Gastroesophageal sphincter (tissue), 4 donors: ENCODE measurements around the gene NKD1. TPM values are rescaled to one million over a fixed set of nuclear protein-coding genes. Genes with fewer than 3 reads are reported as not detected.

ENCODE experiments used
- ATAC-seq: fragments of 150-250 bp; one replicate; pipeline ENCODE4 v1.9.1; 2016; ENCODE audit warnings: mild to moderate bottlenecking, moderate library complexity
- H3K27ac ChIP-seq, 4 donors: fragments of 200-600 bp; sonication (generic) in 3 of 4; 1 replicate in 3 of 4; 2 replicates in 1 of 4; pipeline ENCODE4 v1.5.1; 2016 to 2019
- H3K27me3 ChIP-seq: fragments of 200-600 bp; sonication (generic); one replicate; pipeline ENCODE4 v1.5.1; 2019
- H3K36me3 ChIP-seq, 2 donors: fragments of 200-600 bp; sonication (generic); one replicate each; pipeline ENCODE4 v1.5.1; 2019; ENCODE audit warnings: control low read depth in 1 of 2
- H3K4me1 ChIP-seq, 3 donors: fragments of 200-600 bp; sonication (generic); 1 replicate in 2 of 3; 2 replicates in 1 of 3; pipeline ENCODE4 v1.5.1; 2016 to 2019; ENCODE audit warnings: control low read depth in 2 of 3
- H3K4me3 ChIP-seq, 2 donors: fragments of 200-600 bp; sonication (generic); one replicate each; pipeline ENCODE4 v1.5.1; 2019; ENCODE audit warnings: mild to moderate bottlenecking in 1 of 2, moderate library complexity in 1 of 2
- H3K9me3 ChIP-seq, 3 donors: fragments of 200-600 bp; sonication (generic); one replicate each; pipeline ENCODE4 v1.5.1; 2017 to 2019; ENCODE audit warnings: control low read depth in 2 of 3
- EP300 ChIP-seq: sonication (generic); formaldehyde crosslinking; IDR thresholded peaks from one replicate; pipeline ENCODE4 v1.6.1; 2017; ENCODE audit warnings: antibody characterized with exemption, mild to moderate bottlenecking
- POLR2A ChIP-seq, 2 donors: fragments of 450-650 bp; IDR thresholded peaks; one replicate each; pipeline ENCODE4 v1.6.1; 2017; ENCODE audit warnings: antibody characterized with exemption in 2 of 2, mild to moderate bottlenecking in 2 of 2, moderate library complexity in 1 of 2
- POLR2AphosphoS5 ChIP-seq: sonication (generic); formaldehyde crosslinking; IDR thresholded peaks from one replicate; pipeline ENCODE4 v1.6.1; 2017; ENCODE audit warnings: antibody characterized with exemption
- WGBS, 2 donors: methylation state at CpG; one replicate each; pipeline ENCODE4 v1.1.5; 2018; ENCODE audit warnings: low coverage in 1 of 2; 5-methylcytosine and 5-hydroxymethylcytosine counted together
- total RNA-seq, 4 donors: library from RNA; depleted of rRNA; stranded (reverse); fragments of >200 nt; gene quantifications; one replicate each; pipeline ENCODE4 v1.1.0, GENCODE V29; 2016
- TF ChIP-seq, protein P1 (sequence below), 4 experiments: fragments of 200-600 bp in 2 of 4; fragments of 450-650 bp in 2 of 4; sonication (generic) in 1 of 4; IDR thresholded peaks; one replicate each; pipeline ENCODE4 v1.5.1; 2017 to 2019; ENCODE audit warnings: antibody characterized with exemption in 4 of 4, mild to moderate bottlenecking in 2 of 4, moderate library complexity in 2 of 4

NKD1 gene
- total RNA-seq, 4 donors from 2014 or later, result 27.7 to 69.2 (median 48.7) TPM

DNA sequence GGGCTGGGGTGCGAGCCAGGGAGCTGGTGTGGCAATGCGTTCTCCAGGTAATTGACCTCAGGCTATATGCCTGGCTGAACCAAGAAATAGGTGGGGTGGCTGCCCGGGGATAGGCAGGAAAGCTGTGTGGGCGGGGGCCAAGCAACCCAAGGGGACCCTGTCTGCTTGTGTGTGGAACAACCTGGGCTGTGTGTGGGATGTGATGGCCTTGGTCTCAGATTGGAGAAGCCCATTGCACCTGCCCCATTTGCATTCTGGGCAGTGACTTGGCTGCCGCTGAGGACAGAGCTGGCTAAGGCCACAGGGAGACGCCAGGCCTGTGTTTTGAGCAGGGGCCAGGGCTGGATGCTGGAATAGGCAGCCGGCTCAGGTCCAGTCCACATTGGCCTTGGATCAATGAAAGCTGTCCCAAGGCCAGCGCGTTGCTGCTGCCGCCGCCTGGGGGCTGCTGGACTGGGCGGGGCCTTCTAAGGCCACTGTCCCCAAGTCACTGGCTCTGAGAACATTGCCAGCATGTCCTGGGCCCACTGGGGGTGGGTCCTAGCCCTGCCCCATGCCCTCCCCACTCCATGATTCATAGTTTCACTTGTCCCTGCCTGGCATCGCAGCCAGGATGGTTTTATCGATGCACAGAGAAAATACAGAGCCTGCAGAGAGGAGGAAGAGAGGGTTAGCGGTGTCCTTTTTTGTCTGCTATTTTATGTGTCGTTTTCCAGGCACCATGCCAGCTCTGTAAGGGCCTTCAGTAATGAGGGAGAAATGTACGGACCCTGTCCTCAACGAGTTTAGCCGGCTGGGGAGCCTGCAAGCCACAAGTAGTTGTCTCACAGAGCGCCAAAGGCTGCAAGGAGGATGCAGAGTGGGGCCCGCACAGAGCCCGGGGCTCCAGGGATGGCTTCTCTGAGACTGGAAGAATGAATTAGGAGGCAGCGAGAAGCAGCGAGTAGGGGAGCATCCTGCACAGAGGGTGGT, 43.9 kb downstream of the NKD1 start:
- H3K27ac ChIP-seq, result peak overlapping the region; percentile 4 to 79 (median 71)

DNA sequence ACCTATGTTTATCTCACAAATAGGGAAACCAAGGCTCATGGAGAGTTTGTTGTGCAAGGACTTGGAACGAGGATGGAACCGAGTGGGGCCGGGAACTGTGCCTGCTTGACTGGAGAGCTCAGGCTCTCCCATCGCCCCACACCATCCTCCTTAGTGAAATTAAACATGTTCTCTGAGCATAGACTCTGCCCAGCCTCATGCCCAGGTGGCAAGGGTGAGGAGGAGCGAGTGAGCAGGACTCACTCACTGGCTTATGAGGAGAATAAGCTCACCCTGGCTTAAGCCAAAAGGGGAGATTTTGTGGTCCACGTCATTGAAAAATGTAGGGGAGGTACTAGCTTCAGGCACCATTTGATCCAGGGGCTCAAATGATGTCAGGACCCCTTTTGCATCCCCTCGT, 44.8 kb downstream of the NKD1 start:
- 75 to 87% methylated on average over 1 to 2 of the region's 7 CpGs for WGBS, 2 donors
- H3K36me3 ChIP-seq, result no peaks in the 10 kb centered on the region
- H3K9me3 ChIP-seq, result no peaks in the 10 kb centered on the region
- no peak overlapping the region for H3K4me3 ChIP-seq
- ATAC-seq, result no peak
- no peak for TF ChIP-seq POLR2A (IDR thresholded peaks at IDR 0.05)
- no peak for TF ChIP-seq EP300
- H3K27me3 ChIP-seq, result no peaks in the 10 kb centered on the region
- peak overlapping the region in 3 of 4 donors; percentile 69 to 79 (median 73) for H3K27ac ChIP-seq
- H3K4me1 ChIP-seq, result peaks cover 4 to 84% (median 19%) of the 10 kb centered on the region in 3 donors

More for the DNA sequence above, 43.9 kb downstream of the NKD1 start:
- ATAC-seq, result peak; percentile 76
- Histone ChIP-seq H3K36me3 (no peaks in the 10 kb centered on the region), H3K4me1 (peaks cover 4 to 80% (median 19%) of the 10 kb centered on the region in 3 donors), H3K27me3 (no peaks in the 10 kb centered on the region), H3K4me3 (peak overlapping the region in 1 of 2 donors; percentile 20), H3K9me3 (no peaks in the 10 kb centered on the region)
- TF ChIP-seq EP300, result no peak
- TF ChIP-seq POLR2A (IDR thresholded peaks at IDR 0.05), result no peak
- TF ChIP-seq, protein P1, sequence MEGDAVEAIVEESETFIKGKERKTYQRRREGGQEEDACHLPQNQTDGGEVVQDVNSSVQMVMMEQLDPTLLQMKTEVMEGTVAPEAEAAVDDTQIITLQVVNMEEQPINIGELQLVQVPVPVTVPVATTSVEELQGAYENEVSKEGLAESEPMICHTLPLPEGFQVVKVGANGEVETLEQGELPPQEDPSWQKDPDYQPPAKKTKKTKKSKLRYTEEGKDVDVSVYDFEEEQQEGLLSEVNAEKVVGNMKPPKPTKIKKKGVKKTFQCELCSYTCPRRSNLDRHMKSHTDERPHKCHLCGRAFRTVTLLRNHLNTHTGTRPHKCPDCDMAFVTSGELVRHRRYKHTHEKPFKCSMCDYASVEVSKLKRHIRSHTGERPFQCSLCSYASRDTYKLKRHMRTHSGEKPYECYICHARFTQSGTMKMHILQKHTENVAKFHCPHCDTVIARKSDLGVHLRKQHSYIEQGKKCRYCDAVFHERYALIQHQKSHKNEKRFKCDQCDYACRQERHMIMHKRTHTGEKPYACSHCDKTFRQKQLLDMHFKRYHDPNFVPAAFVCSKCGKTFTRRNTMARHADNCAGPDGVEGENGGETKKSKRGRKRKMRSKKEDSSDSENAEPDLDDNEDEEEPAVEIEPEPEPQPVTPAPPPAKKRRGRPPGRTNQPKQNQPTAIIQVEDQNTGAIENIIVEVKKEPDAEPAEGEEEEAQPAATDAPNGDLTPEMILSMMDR (IDR thresholded peaks at IDR 0.05), result peak in 3 of 4 experiments; percentile 36 to 46 (median 44)
- TF ChIP-seq POLR2AphosphoS5, result peak; percentile 73
- 25 to 30% methylated on average over 2 to 9 of the region's 24 CpGs for WGBS, 2 donors

DNA sequence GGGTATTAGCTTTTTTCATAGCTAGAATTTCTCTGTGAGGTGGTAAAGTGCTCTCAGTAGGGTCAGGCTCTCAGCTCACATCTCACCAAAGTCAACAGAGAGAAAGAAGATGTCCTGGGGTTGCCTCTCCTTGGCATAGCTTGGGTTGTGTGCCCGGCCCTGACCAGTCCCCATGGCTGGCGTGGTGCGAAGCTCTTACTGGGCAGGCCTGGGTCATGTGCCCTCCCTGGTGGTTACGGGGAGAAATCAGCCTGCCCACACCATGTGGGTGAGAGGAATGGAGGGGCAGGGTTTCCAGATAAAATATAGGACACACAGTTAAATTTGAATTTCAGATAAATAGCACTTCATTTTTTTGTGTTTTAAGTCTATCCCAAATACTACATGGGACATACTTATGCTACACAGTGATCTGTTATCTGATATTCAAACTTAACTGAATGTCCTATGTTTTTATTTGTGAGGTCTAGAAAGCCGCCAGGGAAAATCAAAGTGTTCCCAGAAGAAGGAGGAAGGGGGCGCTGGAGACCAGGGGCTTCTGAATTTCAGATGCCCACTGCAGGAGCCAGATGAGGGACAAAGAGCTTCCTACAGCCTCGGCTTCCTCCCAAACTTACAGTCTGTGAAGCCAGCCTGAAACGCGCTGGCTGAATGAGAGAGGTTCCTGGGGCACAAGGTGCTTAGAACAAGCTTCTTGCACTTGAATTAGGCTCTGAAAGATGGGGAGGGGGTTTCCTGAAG, 45.4 kb downstream of the NKD1 start:
- peak overlapping the region in 3 of 4 donors; percentile 69 to 79 (median 73) for H3K27ac ChIP-seq
- no peak for ATAC-seq
- no peaks in the 10 kb centered on the region for H3K9me3 ChIP-seq
- no peak overlapping the region for H3K4me3 ChIP-seq
- no peaks in the 10 kb centered on the region for H3K36me3 ChIP-seq
- no peak for TF ChIP-seq POLR2A (IDR thresholded peaks at IDR 0.05)
- TF ChIP-seq, protein P1 (IDR thresholded peaks at IDR 0.05), result peak in 3 of 4 experiments; percentile 31 to 51 (median 43)
- peaks cover 4 to 84% (median 21%) of the 10 kb centered on the region in 3 donors for H3K4me1 ChIP-seq
- 73% methylated on average over 5 of the region's 9 CpGs; no CpG with 5 or more reads in 1 of the 2 donors for WGBS, 2 donors
- no peaks in the 10 kb centered on the region for H3K27me3 ChIP-seq

DNA sequence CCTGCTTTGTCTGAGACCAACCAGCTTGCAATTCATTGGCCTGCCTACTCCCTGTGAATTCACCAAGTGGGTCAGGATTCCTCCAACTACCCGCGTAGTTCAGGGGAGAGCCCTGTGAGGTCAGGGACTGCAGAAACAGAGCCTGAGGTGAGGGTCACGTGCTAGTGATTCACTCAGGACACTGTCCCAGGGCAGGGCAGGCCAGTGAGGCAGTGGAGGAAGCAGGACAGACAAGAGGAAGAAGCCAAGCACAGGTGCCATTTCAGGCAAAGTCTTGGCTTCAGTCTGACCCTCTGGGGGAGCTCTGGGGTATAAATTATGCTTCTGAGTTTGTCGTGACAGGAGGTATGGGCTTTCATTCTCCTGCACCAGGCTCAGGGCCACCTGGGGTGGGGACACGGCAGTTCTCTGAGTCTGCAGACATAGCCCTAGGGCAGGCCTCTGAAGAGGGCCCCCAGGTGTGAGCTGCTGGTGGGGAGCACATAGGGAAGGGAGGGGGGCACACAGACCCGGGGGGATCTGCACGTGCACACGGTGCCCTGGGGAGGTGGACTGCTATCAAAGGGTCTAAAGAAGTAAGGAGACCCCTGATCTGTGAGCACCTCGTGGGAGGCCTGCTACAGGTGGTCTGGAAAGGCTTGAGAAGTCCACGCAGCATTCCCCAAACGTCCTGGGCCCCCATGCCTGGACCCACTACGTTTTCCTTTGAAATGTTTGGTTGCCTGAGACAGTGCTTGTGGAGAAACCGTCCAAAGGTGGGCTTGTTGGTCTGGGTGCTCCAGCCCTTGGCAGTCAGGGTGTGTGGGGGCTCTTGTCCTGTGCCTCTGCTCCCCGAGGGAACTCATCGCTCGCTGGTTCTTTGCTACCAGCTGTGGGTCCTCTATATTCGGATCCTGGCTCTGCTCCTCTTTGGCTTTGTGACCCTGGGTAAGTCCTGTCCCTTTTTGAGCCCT, 46.4 kb downstream of the NKD1 start:
- H3K27ac ChIP-seq, result peak overlapping the region in 2 of 4 donors; percentile 48 to 73
- H3K4me1 ChIP-seq, result peaks cover 4 to 84% (median 28%) of the 10 kb centered on the region in 3 donors

GRCh38 chr16:50595859-50596258, 47.7 kb downstream of the NKD1 start:
- peak overlapping the region in 1 of 4 donors; percentile 11 for H3K27ac ChIP-seq
- no peak for TF ChIP-seq POLR2AphosphoS5
- no peak for TF ChIP-seq POLR2A (IDR thresholded peaks at IDR 0.05)
- TF ChIP-seq, protein P1 (IDR thresholded peaks at IDR 0.05), result no peak
- TF ChIP-seq EP300, result no peak
- H3K9me3 ChIP-seq, result no peaks in the 10 kb centered on the region
- H3K36me3 ChIP-seq, result no peaks in the 10 kb centered on the region
- ATAC-seq, result no peak
- WGBS, 2 donors, result no CpG with 5 or more reads among the region's 2 CpGs
- no peaks in the 10 kb centered on the region for H3K27me3 ChIP-seq
- H3K4me1 ChIP-seq, result peaks cover 4 to 92% (median 33%) of the 10 kb centered on the region in 3 donors
- no peak overlapping the region for H3K4me3 ChIP-seq

More for the DNA sequence above, 46.4 kb downstream of the NKD1 start:
- no peak for TF ChIP-seq POLR2A (IDR thresholded peaks at IDR 0.05)
- no peak for ATAC-seq
- 98% methylated on average over 5 of the region's 17 CpGs; no CpG with 5 or more reads in 1 of the 2 donors for WGBS, 2 donors
- Histone ChIP-seq H3K9me3 (no peaks in the 10 kb centered on the region), H3K36me3 (no peaks in the 10 kb centered on the region), H3K27me3 (no peaks in the 10 kb centered on the region), H3K4me3 (no peak overlapping the region)
